Tibial artery (tissue), 4 donors: ENCODE measurements around the gene KBTBD13.

ENCODE experiments used
- DNase-seq, 2 donors: peaks; one replicate each; pipeline ENCODE4 v3.0.0-alpha.2; 2019
- H3K27ac ChIP-seq, 2 donors: fragments of 200-600 bp; sonication (generic) in 1 of 2; 1 replicate in 1 of 2; 2 replicates in 1 of 2; pipeline ENCODE4 v1.5.1; 2018 to 2019; ENCODE audit warnings: mild to moderate bottlenecking in 1 of 2
- H3K27me3 ChIP-seq, 2 donors: fragments of 200-600 bp; sonication (generic) in 1 of 2; one replicate each; pipeline versions ENCODE4 v1.5.1 to v1.6.0; 2016 to 2019
- H3K36me3 ChIP-seq, 3 donors: fragments of 200-600 bp; sonication (generic) in 2 of 3; one replicate each; pipeline ENCODE4 v1.5.1; 2016 to 2019; ENCODE audit warnings: mild to moderate bottlenecking in 2 of 3
- H3K4me1 ChIP-seq, 4 donors: fragments of 200-600 bp; sonication (generic) in 2 of 4; 1 replicate in 3 of 4; 2 replicates in 1 of 4; pipeline ENCODE4 v1.5.1; 2016 to 2019
- H3K4me3 ChIP-seq, 2 donors: fragments of 200-600 bp; sonication (generic) in 1 of 2; 1 replicate in 1 of 2; 2 replicates in 1 of 2; pipeline ENCODE4 v1.5.1; 2018 to 2019; ENCODE audit warnings: mild to moderate bottlenecking in 2 of 2
- H3K9me3 ChIP-seq, 3 donors: fragments of 200-600 bp; sonication (generic) in 1 of 3; one replicate each; pipeline ENCODE4 v1.5.1; 2016 to 2019
- intact Hi-C: fragments of 100-400 bp; cut with DNase I; formaldehyde crosslinking; loops from one replicate; pipeline ENCODE4 v1.15.0; 2023; ENCODE audit warnings: low total_unique reads
- TF ChIP-seq, protein P1 (sequence below), 2 experiments: fragments of 200-600 bp in 1 of 2; fragments of 450-650 bp in 1 of 2; IDR thresholded peaks; one replicate each; pipeline ENCODE4 v1.5.1; 2017 to 2019; ENCODE audit warnings: antibody characterized with exemption in 2 of 2, mild to moderate bottlenecking in 1 of 2, moderate library complexity in 1 of 2

Gene KBTBD13

DNA sequence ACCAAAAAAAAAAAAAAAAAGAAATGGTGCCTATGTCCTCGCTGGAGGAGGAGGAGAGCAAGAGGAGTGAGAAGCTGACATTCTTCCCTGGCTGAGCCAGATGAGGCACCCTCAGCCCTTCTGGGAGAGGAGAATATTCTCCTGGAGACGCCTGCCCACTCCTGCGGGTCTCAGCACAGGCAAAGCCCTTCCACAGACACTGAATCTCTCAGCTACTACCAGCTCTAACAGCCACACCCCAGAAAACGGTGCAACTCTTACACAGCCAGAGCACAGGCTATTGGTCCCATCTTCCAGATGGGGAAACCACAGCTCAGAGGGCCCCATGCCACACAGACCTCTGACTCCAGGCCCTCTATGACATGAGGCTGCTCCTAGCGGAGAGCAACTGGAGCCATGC lies 14.5 kb upstream of the KBTBD13 start:
- Histone ChIP-seq H3K27ac (peak overlapping the region; percentile 95 to 99), H3K4me1 (peaks cover 0 to 84% (median 69%) of the 10 kb centered on the region in 4 donors), H3K27me3 (no peaks in the 10 kb centered on the region), H3K36me3 (peaks cover 32 to 40% (median 40%) of the 10 kb centered on the region in 3 donors), H3K4me3 (peak overlapping the region; percentile 1 to 74), H3K9me3 (no peaks in the 10 kb centered on the region)
- intact Hi-C loops: no loop called here
- peak in 1 of 2 donors; percentile 72 for DNase-seq
- TF ChIP-seq, protein P1, sequence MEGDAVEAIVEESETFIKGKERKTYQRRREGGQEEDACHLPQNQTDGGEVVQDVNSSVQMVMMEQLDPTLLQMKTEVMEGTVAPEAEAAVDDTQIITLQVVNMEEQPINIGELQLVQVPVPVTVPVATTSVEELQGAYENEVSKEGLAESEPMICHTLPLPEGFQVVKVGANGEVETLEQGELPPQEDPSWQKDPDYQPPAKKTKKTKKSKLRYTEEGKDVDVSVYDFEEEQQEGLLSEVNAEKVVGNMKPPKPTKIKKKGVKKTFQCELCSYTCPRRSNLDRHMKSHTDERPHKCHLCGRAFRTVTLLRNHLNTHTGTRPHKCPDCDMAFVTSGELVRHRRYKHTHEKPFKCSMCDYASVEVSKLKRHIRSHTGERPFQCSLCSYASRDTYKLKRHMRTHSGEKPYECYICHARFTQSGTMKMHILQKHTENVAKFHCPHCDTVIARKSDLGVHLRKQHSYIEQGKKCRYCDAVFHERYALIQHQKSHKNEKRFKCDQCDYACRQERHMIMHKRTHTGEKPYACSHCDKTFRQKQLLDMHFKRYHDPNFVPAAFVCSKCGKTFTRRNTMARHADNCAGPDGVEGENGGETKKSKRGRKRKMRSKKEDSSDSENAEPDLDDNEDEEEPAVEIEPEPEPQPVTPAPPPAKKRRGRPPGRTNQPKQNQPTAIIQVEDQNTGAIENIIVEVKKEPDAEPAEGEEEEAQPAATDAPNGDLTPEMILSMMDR (IDR thresholded peaks at IDR 0.05): no peak

DNA sequence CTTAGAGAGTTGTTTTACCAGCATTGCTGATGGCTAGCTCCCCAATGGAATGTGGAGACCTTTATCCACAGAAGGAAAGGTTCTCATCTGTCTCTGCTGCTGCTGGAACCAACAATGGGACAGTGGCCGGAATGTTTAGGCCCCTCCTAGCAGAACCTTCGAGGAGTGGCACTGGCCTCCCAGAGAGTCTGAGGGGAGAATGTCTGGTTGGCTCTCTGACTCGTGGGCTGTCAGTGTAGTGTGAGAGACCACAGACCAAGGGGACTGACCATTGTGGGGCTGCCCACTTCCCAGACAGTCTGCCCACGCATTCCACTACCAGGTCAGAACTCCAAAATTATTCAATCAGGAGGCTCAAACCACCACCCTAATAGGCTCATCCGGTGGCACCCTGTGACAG lies 13.8 kb upstream of the KBTBD13 start:
- Histone ChIP-seq H3K4me3 (peak overlapping the region; percentile 73 to 74), H3K9me3 (no peaks in the 10 kb centered on the region), H3K4me1 (peaks cover 0 to 78% (median 64%) of the 10 kb centered on the region in 4 donors), H3K27ac (peak overlapping the region; percentile 95 to 99), H3K36me3 (peaks cover 25 to 34% (median 33%) of the 10 kb centered on the region in 3 donors), H3K27me3 (no peaks in the 10 kb centered on the region)
- intact Hi-C loops: no loop called here
- TF ChIP-seq, protein P1 (IDR thresholded peaks at IDR 0.05): no peak
- DNase-seq: no peak

DNA sequence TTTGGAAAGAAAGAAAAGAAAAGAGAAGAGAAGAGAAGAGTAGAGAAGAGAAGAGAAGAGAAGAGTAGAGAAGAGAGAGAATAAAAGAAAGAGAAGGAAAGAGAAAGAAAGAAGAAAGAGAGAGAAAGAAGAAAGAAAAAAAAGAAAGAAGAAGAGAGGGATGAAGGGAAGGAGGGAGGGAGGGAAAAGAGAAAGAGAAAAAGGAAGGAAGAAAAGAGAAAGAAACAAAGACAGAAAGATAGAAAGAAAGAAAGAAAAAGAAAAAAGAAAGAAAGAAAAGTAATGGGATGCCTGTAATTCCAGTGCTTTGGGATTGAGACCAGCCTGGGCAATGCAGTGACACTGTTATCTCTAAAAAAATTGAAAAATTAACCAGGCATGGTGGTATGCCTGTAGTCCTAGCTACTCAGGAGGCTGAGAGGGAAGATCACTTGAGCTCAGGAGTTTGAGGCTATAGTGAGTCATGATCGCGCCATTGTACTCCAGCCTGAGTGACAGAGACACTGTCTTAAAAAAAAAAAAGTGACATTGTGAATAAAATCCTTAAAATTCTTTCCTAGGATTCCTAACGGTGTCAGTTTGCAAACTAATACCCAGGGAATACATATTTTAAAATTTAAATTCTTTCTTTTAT lies 10.4 kb upstream of the KBTBD13 start:
- TF ChIP-seq, protein P1 (IDR thresholded peaks at IDR 0.05): no peak
- H3K4me3 ChIP-seq: peak overlapping the region; percentile 73 to 74
- H3K9me3 ChIP-seq: no peaks in the 10 kb centered on the region
- H3K27me3 ChIP-seq: no peaks in the 10 kb centered on the region
- H3K36me3 ChIP-seq: peaks cover 8 to 17% (median 15%) of the 10 kb centered on the region in 3 donors
- peak overlapping the region; percentile 95 to 99 for H3K27ac ChIP-seq
- peaks cover 0 to 74% (median 64%) of the 10 kb centered on the region in 4 donors for H3K4me1 ChIP-seq
- intact Hi-C loops: no loop called here
- DNase-seq: no peak

DNA sequence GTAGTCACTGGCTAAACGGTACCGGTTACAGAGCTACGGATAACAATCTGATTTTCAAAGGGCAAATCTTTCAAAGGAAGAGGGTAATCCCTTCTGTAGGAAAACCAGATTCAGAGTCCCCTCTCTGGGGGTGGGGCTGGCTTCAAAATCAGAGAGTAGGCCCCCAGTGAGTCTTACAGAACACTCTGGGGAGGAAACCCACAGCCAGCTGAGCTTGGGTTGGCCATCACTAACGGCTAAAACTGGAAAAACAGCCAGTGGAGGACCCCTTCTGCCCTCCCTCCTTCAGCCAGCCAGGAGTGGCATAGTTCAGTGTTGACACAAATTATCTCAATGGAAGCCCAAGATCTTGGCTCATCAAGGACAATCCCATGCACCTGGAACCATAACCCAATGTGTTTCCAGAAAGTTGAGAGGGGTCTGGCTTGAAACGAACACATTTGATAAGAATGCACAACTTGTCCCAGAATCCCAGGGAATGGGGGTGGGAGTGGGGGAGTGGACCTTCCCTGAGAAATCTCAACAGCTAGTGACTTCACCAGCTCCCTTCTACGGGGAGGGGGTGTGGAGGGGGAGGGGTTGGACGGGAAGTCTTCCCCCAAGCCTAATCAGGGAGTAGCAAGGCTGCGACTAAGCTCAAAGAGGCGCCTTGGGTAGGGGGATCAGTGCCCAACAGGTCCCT lies 9.8 kb upstream of the KBTBD13 start:
- H3K27ac ChIP-seq: peak overlapping the region; percentile 95 to 99
- intact Hi-C loops: no loop called here
- peak overlapping the region; percentile 73 to 74 for H3K4me3 ChIP-seq
- H3K36me3 ChIP-seq: peaks cover 8 to 17% (median 15%) of the 10 kb centered on the region in 3 donors
- H3K27me3 ChIP-seq: no peaks in the 10 kb centered on the region
- TF ChIP-seq, protein P1 (IDR thresholded peaks at IDR 0.05): no peak
- peak; percentile 69 to 93 for DNase-seq
- no peaks in the 10 kb centered on the region for H3K9me3 ChIP-seq
- peaks cover 0 to 74% (median 65%) of the 10 kb centered on the region in 4 donors for H3K4me1 ChIP-seq

DNA sequence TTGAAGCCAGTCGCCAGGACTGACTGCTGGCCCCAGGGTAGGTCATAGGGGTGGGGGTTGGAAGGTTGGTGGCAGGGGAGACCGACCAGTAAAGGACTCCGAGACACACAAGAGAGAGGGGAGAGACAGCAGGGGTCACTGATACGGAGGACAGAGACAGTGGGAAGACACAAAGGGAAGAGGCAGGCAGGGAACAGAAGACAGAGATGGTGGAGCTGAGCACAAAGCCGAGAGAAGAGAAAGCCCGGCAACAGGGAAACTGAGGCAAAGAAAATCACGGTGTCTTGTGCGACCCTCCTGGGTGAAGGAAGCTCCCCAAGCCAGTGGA lies 9.3 kb upstream of the KBTBD13 start:
- TF ChIP-seq, protein P1 (IDR thresholded peaks at IDR 0.05): no peak
- intact Hi-C loops: no loop called here
- Histone ChIP-seq H3K27me3 (no peaks in the 10 kb centered on the region), H3K4me1 (peaks cover 0 to 74% (median 66%) of the 10 kb centered on the region in 4 donors), H3K27ac (peak overlapping the region; percentile 95 to 99), H3K4me3 (peak overlapping the region; percentile 73 to 74), H3K36me3 (peaks cover 8 to 16% (median 15%) of the 10 kb centered on the region in 3 donors), H3K9me3 (no peaks in the 10 kb centered on the region)
- DNase-seq: no peak
